Colonic mucosa (tissue), 4 donors: ENCODE results near the gene PTX4. TPM values are rescaled to one million over a fixed set of nuclear protein-coding genes. Genes with fewer than 3 reads are reported as not detected.

ENCODE experiments used
- DNase-seq: peaks from one replicate; pipeline ENCODE4 v3.0.0-alpha.2; 2020
- H3K27ac ChIP-seq: fragments of 200-600 bp; one replicate; pipeline ENCODE4 v1.8.0; 2021
- H3K27me3 ChIP-seq: fragments of 200-600 bp; one replicate; pipeline ENCODE4 v1.8.0; 2021
- H3K36me3 ChIP-seq: fragments of 200-600 bp; one replicate; pipeline ENCODE4 v1.8.0; 2021
- H3K4me1 ChIP-seq: fragments of 200-600 bp; one replicate; pipeline ENCODE4 v1.8.0; 2021; ENCODE audit warnings: mild to moderate bottlenecking
- H3K4me3 ChIP-seq: fragments of 200-600 bp; one replicate; pipeline ENCODE4 v1.8.0; 2021
- H3K9ac ChIP-seq, 2 donors: one replicate each; pipeline ENCODE4 v1.7.0; 2013; ENCODE audit warnings: control low read depth in 2 of 2, low read depth in 2 of 2, low read length in 2 of 2
- H3K9me3 ChIP-seq: fragments of 200-600 bp; one replicate; pipeline ENCODE4 v1.8.0; 2021
- intact Hi-C: fragments of 100-400 bp; cut with DNase I; formaldehyde crosslinking; loops from one replicate; pipeline ENCODE4 v1.14.1; 2022
- total RNA-seq, 2 donors: library from RNA; stranded (reverse); fragmentation: NEBNext Ultra II Directional in 1 of 2; extraction: Animal tissue kit (Norgen Biotek cat#: 25700) in 1 of 2; gene quantifications; one replicate each; pipeline ENCODE4 v1.2.1, GENCODE V29; 2021
- TF ChIP-seq, protein P1 (sequence below): fragments of 200-600 bp; IDR thresholded peaks from one replicate; pipeline ENCODE4 v1.8.0; 2022; ENCODE audit warnings: antibody characterized with exemption, mild to moderate bottlenecking
- donor health status: healthy.
- donor health status: DM: no; HTN: no; CAD: no.
- donor health status: DM: no; HTN: no; CAD: no.

The PTX4 gene
- total RNA-seq, 2 donors from 2014 or later: not detected

- TF ChIP-seq, protein P1, sequence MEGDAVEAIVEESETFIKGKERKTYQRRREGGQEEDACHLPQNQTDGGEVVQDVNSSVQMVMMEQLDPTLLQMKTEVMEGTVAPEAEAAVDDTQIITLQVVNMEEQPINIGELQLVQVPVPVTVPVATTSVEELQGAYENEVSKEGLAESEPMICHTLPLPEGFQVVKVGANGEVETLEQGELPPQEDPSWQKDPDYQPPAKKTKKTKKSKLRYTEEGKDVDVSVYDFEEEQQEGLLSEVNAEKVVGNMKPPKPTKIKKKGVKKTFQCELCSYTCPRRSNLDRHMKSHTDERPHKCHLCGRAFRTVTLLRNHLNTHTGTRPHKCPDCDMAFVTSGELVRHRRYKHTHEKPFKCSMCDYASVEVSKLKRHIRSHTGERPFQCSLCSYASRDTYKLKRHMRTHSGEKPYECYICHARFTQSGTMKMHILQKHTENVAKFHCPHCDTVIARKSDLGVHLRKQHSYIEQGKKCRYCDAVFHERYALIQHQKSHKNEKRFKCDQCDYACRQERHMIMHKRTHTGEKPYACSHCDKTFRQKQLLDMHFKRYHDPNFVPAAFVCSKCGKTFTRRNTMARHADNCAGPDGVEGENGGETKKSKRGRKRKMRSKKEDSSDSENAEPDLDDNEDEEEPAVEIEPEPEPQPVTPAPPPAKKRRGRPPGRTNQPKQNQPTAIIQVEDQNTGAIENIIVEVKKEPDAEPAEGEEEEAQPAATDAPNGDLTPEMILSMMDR: no peak
- H3K9me3 ChIP-seq: no peaks in the 10 kb centered on the region
- no peak for DNase-seq
- H3K4me1 ChIP-seq: no peaks in the 10 kb centered on the region
- intact Hi-C loops: no loop called here
- no peak overlapping the region for H3K27ac ChIP-seq
- no peak overlapping the region for H3K9ac ChIP-seq
- H3K4me3 ChIP-seq: no peak overlapping the region
- H3K36me3 ChIP-seq: peaks cover 6% of the 10 kb centered on the region
- H3K27me3 ChIP-seq: no peaks in the 10 kb centered on the region
These were observed 17.2 kb upstream of the PTX4 start for GRCh38 chr16:1505912-1506311.

GRCh38 chr16:1505073-1505844 lies 16.5 kb upstream of the PTX4 start:
- Histone ChIP-seq H3K27ac (no peak overlapping the region), H3K36me3 (peaks cover 6% of the 10 kb centered on the region), H3K4me1 (no peaks in the 10 kb centered on the region), H3K9me3 (no peaks in the 10 kb centered on the region), H3K9ac (no peak overlapping the region), H3K27me3 (no peaks in the 10 kb centered on the region), H3K4me3 (no peak overlapping the region)
- TF ChIP-seq, protein P1: no peak
- DNase-seq: no peak
- intact Hi-C loops: no loop called here

DNA sequence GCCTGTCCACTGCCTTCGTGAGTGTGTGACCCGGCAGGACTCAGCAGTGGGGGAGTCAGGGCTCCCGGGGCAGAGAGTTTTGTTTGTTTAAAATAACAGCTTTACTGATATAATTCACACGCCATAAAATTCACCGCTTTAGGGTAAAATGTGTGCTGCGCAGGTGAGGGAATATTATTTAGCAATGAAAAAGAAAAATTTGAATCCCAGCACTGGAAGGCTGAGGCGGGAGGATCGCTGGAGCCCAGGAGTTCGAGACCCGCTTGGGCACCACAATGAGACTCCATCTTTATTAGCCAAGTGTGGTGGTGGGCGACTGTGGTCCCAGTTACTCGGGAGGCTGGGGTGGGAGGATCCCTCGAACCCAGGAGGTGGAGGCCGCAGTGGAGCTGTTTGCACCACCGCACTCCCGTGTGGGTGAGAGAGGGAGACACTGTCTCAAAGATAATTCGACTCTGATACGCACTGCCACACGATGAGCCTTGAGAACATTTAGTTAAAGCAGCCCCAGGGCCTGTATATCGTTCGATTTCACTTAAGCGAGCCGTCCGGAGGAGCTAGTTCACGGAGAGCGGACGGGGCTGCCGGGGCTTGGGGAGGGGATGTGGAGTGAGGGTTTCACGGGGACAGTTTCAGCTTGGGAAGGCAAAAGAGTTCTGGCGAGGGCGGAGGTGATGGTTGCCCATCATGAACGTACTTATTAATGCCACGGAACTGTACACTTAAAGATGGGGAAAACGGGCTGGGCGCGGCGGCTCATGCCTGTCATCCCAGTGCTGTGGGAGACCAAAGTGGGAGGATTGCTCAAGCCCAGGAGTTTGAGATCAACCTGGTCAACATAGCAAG lies 14.6 kb upstream of the PTX4 start:
- no peaks in the 10 kb centered on the region for H3K27me3 ChIP-seq
- no peaks in the 10 kb centered on the region for H3K4me1 ChIP-seq
- no peak overlapping the region for H3K9ac ChIP-seq
- intact Hi-C loops: no loop called here
- peaks cover 6% of the 10 kb centered on the region for H3K36me3 ChIP-seq
- no peak for DNase-seq
- TF ChIP-seq, protein P1: no peak
- H3K9me3 ChIP-seq: no peaks in the 10 kb centered on the region
- H3K27ac ChIP-seq: no peak overlapping the region
- H3K4me3 ChIP-seq: no peak overlapping the region

DNA sequence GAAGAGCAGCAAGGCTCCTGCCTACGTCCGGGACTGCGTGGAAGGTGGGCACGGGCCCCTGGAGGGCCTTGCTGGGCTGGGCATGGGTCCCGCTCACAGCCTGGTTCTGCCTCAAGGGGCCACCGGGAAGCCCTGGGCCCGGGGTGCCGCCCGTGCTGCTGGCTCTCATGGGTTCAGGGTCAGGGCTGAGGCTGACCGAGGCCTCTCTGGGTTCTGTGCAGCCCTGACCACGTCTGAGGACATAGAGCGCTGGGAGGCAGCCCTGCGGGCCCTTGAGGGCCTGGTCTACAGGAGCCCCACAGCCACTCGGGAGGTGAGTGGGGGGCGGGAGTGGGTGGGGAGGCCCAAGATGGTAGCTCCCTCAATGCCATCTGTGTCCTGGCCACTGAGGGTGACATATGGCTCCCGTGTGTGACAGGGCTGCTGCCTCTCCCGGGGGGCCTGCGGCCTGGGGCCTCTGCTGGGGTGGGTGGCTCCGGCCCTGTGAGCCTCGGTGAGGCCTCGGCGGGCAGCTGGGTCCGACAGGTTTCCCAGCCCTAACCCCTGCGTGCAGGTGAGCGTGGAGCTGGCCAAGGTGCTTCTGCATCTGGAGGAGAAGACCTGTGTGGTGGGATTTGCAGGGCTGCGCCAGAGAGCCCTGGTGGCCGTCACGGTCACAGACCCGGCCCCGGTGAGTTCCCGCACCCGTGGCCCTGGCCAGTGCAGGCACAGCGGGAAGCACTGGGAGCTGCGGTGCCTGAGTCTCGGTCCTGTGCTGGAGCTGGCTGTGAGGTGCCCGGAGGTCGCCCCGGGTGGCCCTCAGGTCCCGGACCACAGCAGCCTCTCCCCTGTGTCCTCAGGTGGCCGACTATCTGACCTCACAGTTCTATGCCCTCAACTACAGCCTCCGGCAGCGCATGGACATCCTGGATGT lies 13.6 kb upstream of the PTX4 start:
- no peaks in the 10 kb centered on the region for H3K27me3 ChIP-seq
- H3K27ac ChIP-seq: no peak overlapping the region
- no peaks in the 10 kb centered on the region for H3K9me3 ChIP-seq
- intact Hi-C loops: no loop called here
- no peak overlapping the region for H3K4me3 ChIP-seq
- no peak overlapping the region for H3K9ac ChIP-seq
- H3K4me1 ChIP-seq: no peaks in the 10 kb centered on the region
- TF ChIP-seq, protein P1: no peak
- H3K36me3 ChIP-seq: peaks cover 6% of the 10 kb centered on the region
- DNase-seq: no peak

DNA sequence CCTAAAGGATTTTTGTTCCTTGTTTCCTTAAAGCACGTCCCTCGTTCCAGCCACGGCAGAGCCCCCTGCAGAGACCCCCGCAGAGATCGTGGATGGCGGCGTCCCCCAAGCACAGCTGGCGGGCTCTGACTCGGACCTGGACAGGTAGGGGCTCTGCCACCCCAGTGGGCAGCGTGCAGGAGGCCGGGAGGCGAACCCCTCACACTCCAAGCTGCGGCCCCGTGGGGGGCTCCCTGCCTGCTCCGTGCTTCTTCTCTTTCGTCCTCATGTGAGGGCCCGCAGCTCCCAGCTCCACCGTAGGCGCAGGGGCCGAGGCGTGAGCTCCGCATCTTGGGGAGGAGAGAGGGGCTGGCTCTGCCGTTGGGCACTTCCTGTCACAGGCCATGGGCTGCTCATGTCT lies 12.9 kb upstream of the PTX4 start:
- TF ChIP-seq, protein P1: no peak
- no peaks in the 10 kb centered on the region for H3K9me3 ChIP-seq
- no peak overlapping the region for H3K4me3 ChIP-seq
- H3K27me3 ChIP-seq: no peaks in the 10 kb centered on the region
- no peaks in the 10 kb centered on the region for H3K4me1 ChIP-seq
- no peak for DNase-seq
- no peak overlapping the region for H3K27ac ChIP-seq
- intact Hi-C loops: no loop called here
- no peak overlapping the region for H3K9ac ChIP-seq
- peaks cover 6% of the 10 kb centered on the region for H3K36me3 ChIP-seq
